IMR-90 (cell line): ENCODE results near the gene SEC31B. TPM values are rescaled to one million over a fixed set of nuclear protein-coding genes. Genes with fewer than 3 reads are reported as not detected.

Experiments used
- ATAC-seq: fragments of 200-7000 bp; cut with Tn5 transposase; 2 replicates; pipeline ENCODE4 v1.9.1; 2020; ENCODE audit warnings: low read depth, mild to moderate bottlenecking, moderate library complexity
- BruUV-seq: library from RNA; stranded (reverse); fragments of 400-500 nt; replicated peaks from 2 replicates; lab custom pipeline; 2021; lab: Mats Ljungman, UMichigan
- CTCF ChIA-PET: fragments of 300-600 bp; formaldehyde crosslinking; extraction: SDS; loops from one replicate; lab custom pipeline; 2021; ENCODE audit warnings: antibody characterized with exemption; lab: Yijun Ruan, JAX
- POLR2A ChIA-PET: fragments of 300-600 bp; sonication (Branson Sonifier 250); formaldehyde crosslinking; loops from one replicate; lab custom pipeline; 2022; ENCODE audit warnings: antibody characterized with exemption; ENCODE audit not compliant: unreplicated experiment; lab: Charles Lee
- DNase-seq: peaks from one replicate; pipeline ENCODE4 v3.0.0; 2013
- H2AFZ ChIP-seq: replicated peaks from 2 replicates; pipeline ENCODE3; 2013; ENCODE audit warnings: low read length, mild to moderate bottlenecking; ENCODE audit not compliant: poor library complexity
- H2AK5ac ChIP-seq: 2 replicates; pipeline ENCODE4 v1.6.1; 2013; ENCODE audit warnings: low read depth, low read length, inconsistent platforms
- H2AK9ac ChIP-seq: replicated peaks from 2 replicates; pipeline ENCODE3; 2013; ENCODE audit warnings: mild to moderate bottlenecking, low read depth, low read length, moderate library complexity; ENCODE audit not compliant: poor library complexity
- H2BK120ac ChIP-seq: 2 replicates; pipeline ENCODE4 v1.6.1; 2013; ENCODE audit warnings: low read depth, low read length, inconsistent platforms
- H2BK15ac ChIP-seq: 3 replicates; pipeline ENCODE4 v1.6.1; 2013; ENCODE audit warnings: low read depth, low read length, inconsistent platforms
- H2BK20ac ChIP-seq: 2 replicates; pipeline ENCODE4 v1.6.1; 2013; ENCODE audit warnings: low read depth, mild to moderate bottlenecking, inconsistent platforms, low read length, moderate library complexity
- H2BK5ac ChIP-seq: 2 replicates; pipeline ENCODE4 v1.6.1; 2013; ENCODE audit warnings: mild to moderate bottlenecking, low read depth, low read length, inconsistent platforms; ENCODE audit not compliant: poor library complexity, severe bottlenecking
- H3K14ac ChIP-seq: replicated peaks from 2 replicates; pipeline ENCODE4 v1.6.1; 2013; ENCODE audit warnings: low read depth, low read length, inconsistent platforms
- H3K18ac ChIP-seq: 2 replicates; pipeline ENCODE4 v1.6.1; 2013; ENCODE audit warnings: low read depth, low read length, control low read depth
- H3K23ac ChIP-seq: 2 replicates; pipeline ENCODE4 v1.6.1; 2013; ENCODE audit warnings: low read depth, low read length, inconsistent platforms
- H3K27ac ChIP-seq: 2 replicates; pipeline ENCODE4 v1.5.1; 2013; ENCODE audit warnings: mild to moderate bottlenecking, control low read depth, low read length; ENCODE audit not compliant: insufficient read depth
- H3K27me3 ChIP-seq: 2 replicates; pipeline ENCODE4 v1.6.1; 2013; ENCODE audit warnings: low read length; ENCODE audit not compliant: control insufficient read depth, insufficient read depth
- H3K36me3 ChIP-seq: 2 replicates; pipeline ENCODE4 v1.6.1; 2013; ENCODE audit warnings: low read length, mixed read lengths; ENCODE audit not compliant: control insufficient read depth, insufficient read depth
- H3K4ac ChIP-seq: 2 replicates; pipeline ENCODE4 v1.6.1; 2013; ENCODE audit warnings: low read depth, low read length, inconsistent platforms
- H3K4me1 ChIP-seq: 2 replicates; pipeline ENCODE4 v1.6.1; 2013; ENCODE audit warnings: low read length, mixed read lengths; ENCODE audit not compliant: control insufficient read depth, insufficient read depth
- H3K4me2 ChIP-seq: 2 replicates; pipeline ENCODE4 v1.6.1; 2013; ENCODE audit warnings: low read depth, mild to moderate bottlenecking, control low read depth, low read length, moderate library complexity
- H3K4me3 ChIP-seq: 2 replicates; pipeline ENCODE4 v1.5.1; 2013; ENCODE audit warnings: low read depth, mild to moderate bottlenecking, control low read depth, low read length, moderate library complexity; ENCODE audit not compliant: insufficient read depth
- H3K56ac ChIP-seq: 2 replicates; pipeline ENCODE4 v1.6.1; 2013; ENCODE audit warnings: low read length, inconsistent platforms; ENCODE audit not compliant: insufficient read depth; ENCODE audit errors: extremely low read depth
- H3K79me1 ChIP-seq, 2 experiments: 2 replicates each; pipeline ENCODE4 v1.6.1; 2013; ENCODE audit warnings: low read length in 2 of 2, inconsistent platforms in 1 of 2, low read depth in 1 of 2
- H3K9ac ChIP-seq: 2 replicates; pipeline ENCODE4 v1.6.1; 2013; ENCODE audit warnings: low read depth, low read length, control low read depth
- H3K9me1 ChIP-seq: 2 replicates; pipeline ENCODE4 v1.6.1; 2013; ENCODE audit warnings: low read length, inconsistent platforms; ENCODE audit not compliant: insufficient read depth
- H3K9me3 ChIP-seq: 2 replicates; pipeline ENCODE4 v1.6.1; 2013; ENCODE audit warnings: low read length; ENCODE audit not compliant: control insufficient read depth, insufficient read depth
- H4K20me1 ChIP-seq: 2 replicates; pipeline ENCODE4 v1.6.1; 2013; ENCODE audit warnings: low read length, inconsistent platforms; ENCODE audit not compliant: insufficient read depth
- H4K5ac ChIP-seq: 2 replicates; pipeline ENCODE4 v1.6.1; 2013; ENCODE audit warnings: mild to moderate bottlenecking, low read depth, low read length, control low read depth
- H4K8ac ChIP-seq, 2 experiments: 2 replicates each; pipeline ENCODE4 v1.6.1; 2013; ENCODE audit warnings: low read depth in 2 of 2, low read length in 2 of 2, control low read depth in 1 of 2, inconsistent platforms in 1 of 2
- H4K91ac ChIP-seq: 2 replicates; pipeline ENCODE4 v1.6.1; 2013; ENCODE audit warnings: low read depth, low read length, inconsistent platforms; ENCODE audit not compliant: insufficient read depth
- BHLHE40 ChIP-seq: fragments of 150-350 bp; IDR thresholded peaks from 2 replicates; pipeline ENCODE4 v1.6.1; 2016; ENCODE audit warnings: mild to moderate bottlenecking, low read depth, low read length
- CEBPB ChIP-seq: IDR thresholded peaks from 2 replicates; pipeline ENCODE4 v1.6.1; 2012; ENCODE audit warnings: low read depth, low read length, improper control_type of control experiment
- CHD1 ChIP-seq: IDR thresholded peaks from 2 replicates; pipeline ENCODE4 v1.6.1; 2012; ENCODE audit warnings: low read depth, low read length, improper control_type of control experiment
- FOS ChIP-seq: fragments of 150-350 bp; IDR thresholded peaks from 2 replicates; pipeline ENCODE4 v1.6.1; 2016; ENCODE audit warnings: low read depth, low read length
- MAFK ChIP-seq: IDR thresholded peaks from 2 replicates; pipeline ENCODE4 v1.6.1; 2012; ENCODE audit warnings: low read depth, low read length, improper control_type of control experiment
- MAZ ChIP-seq: IDR thresholded peaks from 2 replicates; pipeline ENCODE4 v1.6.1; 2012; ENCODE audit warnings: low read depth, mild to moderate bottlenecking, low read length, improper control_type of control experiment, moderate library complexity, borderline replicate concordance
- NFE2L2 ChIP-seq: fragments of 150-350 bp; IDR thresholded peaks from 2 replicates; pipeline ENCODE4 v1.6.1; 2016; ENCODE audit warnings: low read depth, mild to moderate bottlenecking, low read length
- POLR2A ChIP-seq: IDR thresholded peaks from 2 replicates; pipeline ENCODE4 v1.6.1; 2012; ENCODE audit warnings: mild to moderate bottlenecking, low read depth, low read length
- RAD21 ChIP-seq: IDR thresholded peaks from 2 replicates; pipeline ENCODE4 v1.6.1; 2012; ENCODE audit warnings: low read length, improper control_type of control experiment
- RCOR1 ChIP-seq: IDR thresholded peaks from 2 replicates; pipeline ENCODE4 v1.6.1; 2012; ENCODE audit warnings: mild to moderate bottlenecking, low read length, improper control_type of control experiment; ENCODE audit not compliant: insufficient replicate concordance
- RFX5 ChIP-seq: IDR thresholded peaks from 2 replicates; pipeline ENCODE4 v1.8.0; 2012; ENCODE audit warnings: low read depth, mild to moderate bottlenecking, low read length, moderate library complexity
- SMC3 ChIP-seq: fragments of 150-350 bp; IDR thresholded peaks from 2 replicates; pipeline ENCODE4 v1.6.1; 2016; ENCODE audit warnings: low read depth, mild to moderate bottlenecking, antibody characterized with exemption, low read length, moderate library complexity
- WGBS, 2 experiments: methylation state at CpG; one replicate each; pipeline versions ENCODE4 v1.1.5 to v1.1.7; 2013; ENCODE audit warnings: missing lambda C conversion rate in 2 of 2; ENCODE audit not compliant: insufficient read length in 1 of 2; ENCODE audit errors: extremely low coverage in 2 of 2; 5-methylcytosine and 5-hydroxymethylcytosine counted together
- dilution Hi-C: fragments of 300-500 bp; cut with HindIII; formaldehyde crosslinking; loops from one replicate; pipeline ENCODE4 v1.14.3; 2018; ENCODE audit warnings: low sequenced_read_pairs; ENCODE audit not compliant: unreplicated experiment
- in situ Hi-C: fragments of 300-500 bp; cut with MboI; formaldehyde crosslinking; loops from 3 replicates; pipeline ENCODE4 v1.14.3; 2019; ENCODE audit warnings: low sequenced_read_pairs, inconsistent platforms, mixed read lengths
- intact Hi-C: fragments of 100-400 bp; cut with micrococcal nuclease; formaldehyde crosslinking; loops from 2 replicates; pipeline ENCODE4 v1.10.0; 2022
- polyA plus RNA-seq, 3 experiments: library from polyadenylated mRNA; depleted of rRNA; stranded (reverse); fragments of >200 nt; gene quantifications; 2 replicates each; pipeline ENCODE4 v1.2.3, GENCODE V29; 2012; ENCODE audit warnings: low replicate concordance in 1 of 3
- total RNA-seq: library from RNA; depleted of rRNA; stranded (reverse); fragments of >200 nt; gene quantifications from 2 replicates; pipeline ENCODE4 v1.2.3, GENCODE V29; 2012
- TF ChIP-seq, protein P1 (sequence below): fragments of 150-350 bp; IDR thresholded peaks from 2 replicates; pipeline ENCODE4 v1.6.1; 2016; ENCODE audit warnings: low read depth, mild to moderate bottlenecking, low read length, moderate library complexity, borderline replicate concordance
- TF ChIP-seq, protein P2 (sequence below): conservative IDR thresholded peaks from 2 replicates; pipeline ENCODE4 v1.5.1; 2012; ENCODE audit warnings: mild to moderate bottlenecking, low read depth, low read length, improper control_type of control experiment
- TF ChIP-seq, protein P3 (sequence below): fragments of 150-350 bp; IDR thresholded peaks from 2 replicates; pipeline ENCODE4 v1.6.1; 2017; ENCODE audit warnings: mild to moderate bottlenecking, antibody characterized with exemption, low read length, low read depth

The SEC31B gene
- total and polyA plus RNA-seq, 2 of the 4 experiments (the other 2 are of a cell fraction), result 1.3 to 8.1 TPM

DNA sequence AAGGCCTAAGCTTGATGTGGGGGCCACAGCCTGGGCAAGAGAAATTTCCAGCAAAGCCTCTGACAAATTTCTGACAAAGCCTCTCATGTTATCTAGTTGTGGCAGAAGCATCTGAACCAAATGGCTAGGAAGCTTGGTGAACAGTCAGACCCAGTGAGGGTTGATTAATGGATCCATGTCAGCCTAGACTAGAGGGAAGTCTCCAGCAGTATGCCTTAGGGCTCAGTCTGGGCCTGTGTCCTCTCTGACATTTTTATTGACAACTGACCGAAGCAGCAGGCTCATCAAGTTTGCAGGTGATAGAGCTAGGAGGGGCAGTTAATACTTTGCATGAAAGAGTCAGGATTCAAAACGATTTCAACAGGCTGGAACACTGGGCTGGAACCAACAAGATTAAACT is 41.3 kb upstream of the SEC31B start:
- H4K91ac ChIP-seq, result no peak overlapping the region
- no TSS peak for BruUV-seq
- in situ Hi-C loops, result loop anchor here (5.0 kb wide), 1 partner anchor 321 kb away; no protein-coding TSS in a partner anchor
- ATAC-seq (no peak), DNase-seq (no peak)
- no peak overlapping the region for H4K5ac ChIP-seq
- H2BK15ac ChIP-seq, result no peak overlapping the region
- 56% methylated on average over 1 of the region's 2 CpGs; no CpG with 5 or more reads in 1 of the 2 experiments for WGBS, 2 experiments
- H4K8ac ChIP-seq, result no peak overlapping the region
- POLR2A ChIA-PET, result no interaction called here
- H2AK9ac ChIP-seq, result no peak overlapping the region
- no peaks in the 10 kb centered on the region for H3K79me1 ChIP-seq
- peaks cover 2% of the 10 kb centered on the region for H3K4me1 ChIP-seq
- H2BK120ac ChIP-seq, result no peak overlapping the region
- intact Hi-C loops, result loop anchor here (5.0 to 10.0 kb wide), 2 partner anchors 181 to 454 kb away; no protein-coding TSS in a partner anchor
- CTCF ChIA-PET, result interaction anchor here (0.6 kb wide), 1 partner anchor 108 kb away, joined by 3 read pairs; no protein-coding TSS in a partner anchor
- no peak overlapping the region for H3K4me2 ChIP-seq
- no peaks in the 10 kb centered on the region for H3K9me3 ChIP-seq
- H3K23ac ChIP-seq, result no peak overlapping the region
- no peak overlapping the region for H3K56ac ChIP-seq
- no peak overlapping the region for H2BK5ac ChIP-seq
- TF ChIP-seq FOS (no peak), RFX5 (no peak), SMC3 (no peak), POLR2A (no peak), RAD21 (no peak), MAFK (no peak), RCOR1 (no peak), CEBPB (no peak), NFE2L2 (no peak), MAZ (no peak), BHLHE40 (no peak), CHD1 (no peak)
- TF ChIP-seq, protein P1, sequence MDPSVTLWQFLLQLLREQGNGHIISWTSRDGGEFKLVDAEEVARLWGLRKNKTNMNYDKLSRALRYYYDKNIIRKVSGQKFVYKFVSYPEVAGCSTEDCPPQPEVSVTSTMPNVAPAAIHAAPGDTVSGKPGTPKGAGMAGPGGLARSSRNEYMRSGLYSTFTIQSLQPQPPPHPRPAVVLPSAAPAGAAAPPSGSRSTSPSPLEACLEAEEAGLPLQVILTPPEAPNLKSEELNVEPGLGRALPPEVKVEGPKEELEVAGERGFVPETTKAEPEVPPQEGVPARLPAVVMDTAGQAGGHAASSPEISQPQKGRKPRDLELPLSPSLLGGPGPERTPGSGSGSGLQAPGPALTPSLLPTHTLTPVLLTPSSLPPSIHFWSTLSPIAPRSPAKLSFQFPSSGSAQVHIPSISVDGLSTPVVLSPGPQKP, result no peak
- TF ChIP-seq, protein P2, sequence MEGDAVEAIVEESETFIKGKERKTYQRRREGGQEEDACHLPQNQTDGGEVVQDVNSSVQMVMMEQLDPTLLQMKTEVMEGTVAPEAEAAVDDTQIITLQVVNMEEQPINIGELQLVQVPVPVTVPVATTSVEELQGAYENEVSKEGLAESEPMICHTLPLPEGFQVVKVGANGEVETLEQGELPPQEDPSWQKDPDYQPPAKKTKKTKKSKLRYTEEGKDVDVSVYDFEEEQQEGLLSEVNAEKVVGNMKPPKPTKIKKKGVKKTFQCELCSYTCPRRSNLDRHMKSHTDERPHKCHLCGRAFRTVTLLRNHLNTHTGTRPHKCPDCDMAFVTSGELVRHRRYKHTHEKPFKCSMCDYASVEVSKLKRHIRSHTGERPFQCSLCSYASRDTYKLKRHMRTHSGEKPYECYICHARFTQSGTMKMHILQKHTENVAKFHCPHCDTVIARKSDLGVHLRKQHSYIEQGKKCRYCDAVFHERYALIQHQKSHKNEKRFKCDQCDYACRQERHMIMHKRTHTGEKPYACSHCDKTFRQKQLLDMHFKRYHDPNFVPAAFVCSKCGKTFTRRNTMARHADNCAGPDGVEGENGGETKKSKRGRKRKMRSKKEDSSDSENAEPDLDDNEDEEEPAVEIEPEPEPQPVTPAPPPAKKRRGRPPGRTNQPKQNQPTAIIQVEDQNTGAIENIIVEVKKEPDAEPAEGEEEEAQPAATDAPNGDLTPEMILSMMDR, result no peak
- TF ChIP-seq, protein P3, sequence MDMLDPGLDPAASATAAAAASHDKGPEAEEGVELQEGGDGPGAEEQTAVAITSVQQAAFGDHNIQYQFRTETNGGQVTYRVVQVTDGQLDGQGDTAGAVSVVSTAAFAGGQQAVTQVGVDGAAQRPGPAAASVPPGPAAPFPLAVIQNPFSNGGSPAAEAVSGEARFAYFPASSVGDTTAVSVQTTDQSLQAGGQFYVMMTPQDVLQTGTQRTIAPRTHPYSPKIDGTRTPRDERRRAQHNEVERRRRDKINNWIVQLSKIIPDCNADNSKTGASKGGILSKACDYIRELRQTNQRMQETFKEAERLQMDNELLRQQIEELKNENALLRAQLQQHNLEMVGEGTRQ, result no peak
- no peak overlapping the region for H3K27ac ChIP-seq
- H3K9me1 ChIP-seq, result no peaks in the 10 kb centered on the region
- H2AFZ ChIP-seq, result no peak overlapping the region
- no peak overlapping the region for H3K4me3 ChIP-seq
- no peak overlapping the region for H3K9ac ChIP-seq
- H3K4ac ChIP-seq, result no peak overlapping the region
- H3K27me3 ChIP-seq, result peaks cover 25% of the 10 kb centered on the region
- H4K20me1 ChIP-seq, result no peaks in the 10 kb centered on the region
- H2AK5ac ChIP-seq, result no peak overlapping the region
- H3K36me3 ChIP-seq, result peaks cover 15% of the 10 kb centered on the region
- H3K18ac ChIP-seq, result no peak overlapping the region
- H3K14ac ChIP-seq, result no peak overlapping the region
- no peak overlapping the region for H2BK20ac ChIP-seq
- dilution Hi-C loops, result no loop called here
